Colonic mucosa (tissue), 4 donors: ENCODE results near the gene GALNT18. TPM values are rescaled to one million over a fixed set of nuclear protein-coding genes. Genes with fewer than 3 reads are reported as not detected.

Experiments
- DNase-seq: peaks from one replicate; pipeline ENCODE4 v3.0.0-alpha.2; 2020
- H3K27ac ChIP-seq: fragments of 200-600 bp; one replicate; pipeline ENCODE4 v1.8.0; 2021
- H3K27me3 ChIP-seq: fragments of 200-600 bp; one replicate; pipeline ENCODE4 v1.8.0; 2021
- H3K36me3 ChIP-seq: fragments of 200-600 bp; one replicate; pipeline ENCODE4 v1.8.0; 2021
- H3K4me1 ChIP-seq: fragments of 200-600 bp; one replicate; pipeline ENCODE4 v1.8.0; 2021; ENCODE audit warnings: mild to moderate bottlenecking
- H3K4me3 ChIP-seq: fragments of 200-600 bp; one replicate; pipeline ENCODE4 v1.8.0; 2021
- H3K9ac ChIP-seq, 2 donors: one replicate each; pipeline ENCODE4 v1.7.0; 2013; ENCODE audit warnings: control low read depth in 2 of 2, low read depth in 2 of 2, low read length in 2 of 2
- H3K9me3 ChIP-seq: fragments of 200-600 bp; one replicate; pipeline ENCODE4 v1.8.0; 2021
- CTCF ChIP-seq: fragments of 200-600 bp; IDR thresholded peaks from one replicate; pipeline ENCODE4 v1.8.0; 2022; ENCODE audit warnings: antibody characterized with exemption, mild to moderate bottlenecking
- intact Hi-C: fragments of 100-400 bp; cut with DNase I; formaldehyde crosslinking; loops from one replicate; pipeline ENCODE4 v1.14.1; 2022
- total RNA-seq, 2 donors: library from RNA; stranded (reverse); fragmentation: NEBNext Ultra II Directional in 1 of 2; extraction: Animal tissue kit (Norgen Biotek cat#: 25700) in 1 of 2; gene quantifications; one replicate each; pipeline ENCODE4 v1.2.1, GENCODE V29; 2021
- donor health status: healthy.
- donor health status: DM: no; HTN: no; CAD: no.
- donor health status: DM: no; HTN: no; CAD: no.

The GALNT18 gene
- total RNA-seq, 2 donors from 2014 or later, result 3.6 to 8.3 TPM

- Histone ChIP-seq H3K4me1 (no peaks in the 10 kb centered on the region), H3K9ac (no peak overlapping the region), H3K36me3 (no peaks in the 10 kb centered on the region), H3K4me3 (no peak overlapping the region), H3K9me3 (no peaks in the 10 kb centered on the region), H3K27me3 (no peaks in the 10 kb centered on the region), H3K27ac (no peak overlapping the region)
- intact Hi-C loops, result no loop called here
- no peak for TF ChIP-seq CTCF
- no peak for DNase-seq
These were observed 308.4 kb downstream of the GALNT18 start for GRCh38 chr11:11313426-11313825.

- Histone ChIP-seq H3K4me1 (no peaks in the 10 kb centered on the region), H3K9me3 (no peaks in the 10 kb centered on the region), H3K27ac (no peak overlapping the region), H3K36me3 (no peaks in the 10 kb centered on the region), H3K27me3 (no peaks in the 10 kb centered on the region), H3K4me3 (no peak overlapping the region), H3K9ac (no peak overlapping the region)
- DNase-seq, result no peak
- intact Hi-C loops, result no loop called here
- no peak for TF ChIP-seq CTCF
These were observed 309.1 kb downstream of the GALNT18 start for GRCh38 chr11:11312738-11313137.

GRCh38 chr11:11311169-11311568, 310.6 kb downstream of the GALNT18 start:
- intact Hi-C loops, result no loop called here
- Histone ChIP-seq H3K4me1 (no peaks in the 10 kb centered on the region), H3K27me3 (no peaks in the 10 kb centered on the region), H3K36me3 (no peaks in the 10 kb centered on the region), H3K27ac (no peak overlapping the region), H3K9ac (no peak overlapping the region), H3K4me3 (no peak overlapping the region), H3K9me3 (no peaks in the 10 kb centered on the region)
- no peak for DNase-seq
- TF ChIP-seq CTCF, result no peak

- Histone ChIP-seq H3K36me3 (no peaks in the 10 kb centered on the region), H3K27ac (no peak overlapping the region), H3K9me3 (no peaks in the 10 kb centered on the region), H3K27me3 (no peaks in the 10 kb centered on the region), H3K9ac (no peak overlapping the region), H3K4me1 (no peaks in the 10 kb centered on the region), H3K4me3 (no peak overlapping the region)
- DNase-seq, result no peak
- intact Hi-C loops, result no loop called here
- no peak for TF ChIP-seq CTCF
These were observed 311.9 kb downstream of the GALNT18 start for GRCh38 chr11:11309906-11310305.

- Histone ChIP-seq H3K36me3 (no peaks in the 10 kb centered on the region), H3K9me3 (no peaks in the 10 kb centered on the region), H3K27ac (no peak overlapping the region), H3K4me1 (no peaks in the 10 kb centered on the region), H3K4me3 (no peak overlapping the region), H3K9ac (no peak overlapping the region), H3K27me3 (no peaks in the 10 kb centered on the region)
- intact Hi-C loops, result no loop called here
- DNase-seq, result no peak
- TF ChIP-seq CTCF, result no peak
These were observed 313.6 kb downstream of the GALNT18 start for GRCh38 chr11:11308249-11308648.

- Histone ChIP-seq H3K4me3 (no peak overlapping the region), H3K4me1 (no peaks in the 10 kb centered on the region), H3K9me3 (no peaks in the 10 kb centered on the region), H3K36me3 (no peaks in the 10 kb centered on the region), H3K27me3 (no peaks in the 10 kb centered on the region), H3K9ac (no peak overlapping the region), H3K27ac (no peak overlapping the region)
- DNase-seq, result no peak
- TF ChIP-seq CTCF, result no peak
- intact Hi-C loops, result no loop called here
These were observed 314.9 kb downstream of the GALNT18 start for GRCh38 chr11:11306855-11307254.
